Retinal pigment epithelial cell (primary cell): ENCODE measurements around the gene AQP12B.
"Not testable (repeated sequence)": the region's sequence is repeated elsewhere in the genome, so short reads cannot be mapped to it uniquely, and the experiment has no call there.

Experiments used
- DNase-seq: peaks from one replicate; pipeline ENCODE4 v3.0.0-alpha.2; 2010; ENCODE audit warnings: low read depth
- H3K4me3 ChIP-seq: 2 replicates; pipeline ENCODE4 v1.5.1; 2011; ENCODE audit warnings: mild to moderate bottlenecking, low read length, control low read depth, moderate library complexity
- CTCF ChIP-seq: conservative IDR thresholded peaks from 2 replicates; pipeline ENCODE4 v1.5.1; 2011; ENCODE audit warnings: low read depth, low read length, control low read depth, inconsistent platforms

The AQP12B gene

GRCh38 chr2:240670950-240671349 lies 11.7 kb downstream of the AQP12B start:
- no peak overlapping the region for H3K4me3 ChIP-seq
- no peak for DNase-seq
- no peak for TF ChIP-seq CTCF

GRCh38 chr2:240670402-240670801 lies 12.3 kb downstream of the AQP12B start:
- no peak for TF ChIP-seq CTCF
- DNase-seq = no peak
- H3K4me3 ChIP-seq = no peak overlapping the region

GRCh38 chr2:240664622-240665021 lies 18.1 kb downstream of the AQP12B start:
- DNase-seq = no peak
- TF ChIP-seq CTCF = no peak
- H3K4me3 ChIP-seq = no peak overlapping the region

- H3K4me3 ChIP-seq = no peak overlapping the region
- TF ChIP-seq CTCF = peak; percentile 22
- no peak for DNase-seq
Measured at GRCh38 chr2:240663546-240664190, 19.0 kb downstream of the AQP12B start.

GRCh38 chr2:240662681-240663080 lies 20.0 kb downstream of the AQP12B start:
- no peak for TF ChIP-seq CTCF
- DNase-seq = no peak
- no peak overlapping the region for H3K4me3 ChIP-seq

GRCh38 chr2:240659883-240660282 lies 22.8 kb downstream of the AQP12B start:
- H3K4me3 ChIP-seq, DNase-seq: not testable (repeated sequence)

GRCh38 chr2:240655931-240656886 lies 26.5 kb downstream of the AQP12B start:
- DNase-seq = no peak

More at GRCh38 chr2:240655931-240656886, 26.5 kb downstream of the AQP12B start:
- no peak overlapping the region for H3K4me3 ChIP-seq
- no peak for TF ChIP-seq CTCF
